ENCODE data around the gene SLC6A1.

The SLC6A1 gene

GRCh38 chr3:10992017-10992942, at the start of gene SLC6A1:
TSS of gene SLC6A1 (plus strand) at chr3:10992748. CDS start at chr3:11017212, 24,464 bp downstream.
- DNase-seq: peak; percentile 17

GRCh38 chr3:10944866-10945265, 47.7 kb upstream of the SLC6A1 start:
- no peak for DNase-seq

GRCh38 chr3:10945683-10946287, 46.8 kb upstream of the SLC6A1 start:
- peak; percentile 46 for DNase-seq

GRCh38 chr3:10946526-10946925, 46.0 kb upstream of the SLC6A1 start:
- no peak for DNase-seq

GRCh38 chr3:10948326-10948725, 44.2 kb upstream of the SLC6A1 start:
- no peak for DNase-seq

- no peak for DNase-seq
Observed at GRCh38 chr3:10949197-10949596, 43.4 kb upstream of the SLC6A1 start.

- no peak for DNase-seq
Observed at GRCh38 chr3:10950476-10951294, 41.9 kb upstream of the SLC6A1 start.

- DNase-seq: no peak
Observed at GRCh38 chr3:10951295-10951926, 41.1 kb upstream of the SLC6A1 start.

GRCh38 chr3:10952525-10952924, 40.0 kb upstream of the SLC6A1 start:
- DNase-seq: no peak

GRCh38 chr3:10954740-10955139, 37.8 kb upstream of the SLC6A1 start:
- no peak for DNase-seq

GRCh38 chr3:10955711-10956453, 36.7 kb upstream of the SLC6A1 start:
- DNase-seq: no peak

GRCh38 chr3:10956531-10956930, 36.0 kb upstream of the SLC6A1 start:
- no peak for DNase-seq

GRCh38 chr3:10956986-10957385, 35.6 kb upstream of the SLC6A1 start:
- DNase-seq: no peak

GRCh38 chr3:10957976-10958749, 34.4 kb upstream of the SLC6A1 start:
- peak; percentile 88 for DNase-seq

- DNase-seq: no peak
Observed at GRCh38 chr3:10960255-10960654, 32.3 kb upstream of the SLC6A1 start.

GRCh38 chr3:10961921-10962320, 30.6 kb upstream of the SLC6A1 start:
- no peak for DNase-seq

GRCh38 chr3:10962481-10963036, 30.0 kb upstream of the SLC6A1 start:
- peak; percentile 64 for DNase-seq

- no peak for DNase-seq
Observed at GRCh38 chr3:10964537-10965167, 27.9 kb upstream of the SLC6A1 start.

GRCh38 chr3:10968401-10968800, 24.1 kb upstream of the SLC6A1 start:
- DNase-seq: peak; percentile 63

GRCh38 chr3:10970306-10970960, 22.1 kb upstream of the SLC6A1 start:
- DNase-seq: no peak

Data from NCI-H345 (cell line).